NCI-H146 treated with DMSO at 0.1 percent for 48 hours (cell line): Measurements from ENCODE around the gene PRR33.
"Not testable (repeated sequence)": the region's sequence is repeated elsewhere in the genome, so short reads cannot be mapped to it uniquely, and the experiment has no call there.

ENCODE experiments used
- DNase-seq: peaks from one replicate; lab custom pipeline; 2025; ENCODE audit not compliant: unreplicated experiment; lab: John Stamatoyannopoulos, UW

The PRR33 gene

GRCh38 chr11:1891831-1892115, at the start of gene PRR33:
TSS of gene PRR33 (minus strand) at chr11:1891895. CDS start at chr11:1890584, 1,311 bp downstream.
- DNase-seq = no peak

GRCh38 chr11:1939788-1940187, 48.1 kb upstream of the PRR33 start:
- DNase-seq = not testable (repeated sequence)

GRCh38 chr11:1939006-1939625, 47.4 kb upstream of the PRR33 start:
- no peak for DNase-seq

- no peak for DNase-seq
Observed at GRCh38 chr11:1938343-1939005, 46.8 kb upstream of the PRR33 start.

- no peak for DNase-seq
Observed at GRCh38 chr11:1937616-1938342, 46.1 kb upstream of the PRR33 start.

GRCh38 chr11:1936781-1937615, 45.3 kb upstream of the PRR33 start:
- no peak for DNase-seq

GRCh38 chr11:1936072-1936780, 44.5 kb upstream of the PRR33 start:
- DNase-seq = no peak

GRCh38 chr11:1935156-1936071, 43.7 kb upstream of the PRR33 start:
- no peak for DNase-seq

GRCh38 chr11:1934335-1935155, 42.9 kb upstream of the PRR33 start:
- no peak for DNase-seq

- no peak for DNase-seq
Observed at GRCh38 chr11:1933416-1934334, 42.0 kb upstream of the PRR33 start.

GRCh38 chr11:1932681-1933080, 41.0 kb upstream of the PRR33 start:
- DNase-seq = no peak

GRCh38 chr11:1932105-1932480, 40.4 kb upstream of the PRR33 start:
- no peak for DNase-seq

GRCh38 chr11:1931341-1932104, 39.8 kb upstream of the PRR33 start:
- no peak for DNase-seq

- DNase-seq = no peak
Observed at GRCh38 chr11:1930462-1930830, 38.8 kb upstream of the PRR33 start.

- no peak for DNase-seq
Observed at GRCh38 chr11:1929621-1930461, 38.1 kb upstream of the PRR33 start.

GRCh38 chr11:1928891-1929541, 37.3 kb upstream of the PRR33 start:
- no peak for DNase-seq
